ENCODE results near the gene ZBTB11.
A peak's percentile ranks its signal among the peaks of the same experiment; 100 is the strongest.
"Not testable (repeated sequence)": the region's sequence is repeated elsewhere in the genome, so short reads cannot be mapped to it uniquely, and the experiment has no call there.

Gene ZBTB11

DNA sequence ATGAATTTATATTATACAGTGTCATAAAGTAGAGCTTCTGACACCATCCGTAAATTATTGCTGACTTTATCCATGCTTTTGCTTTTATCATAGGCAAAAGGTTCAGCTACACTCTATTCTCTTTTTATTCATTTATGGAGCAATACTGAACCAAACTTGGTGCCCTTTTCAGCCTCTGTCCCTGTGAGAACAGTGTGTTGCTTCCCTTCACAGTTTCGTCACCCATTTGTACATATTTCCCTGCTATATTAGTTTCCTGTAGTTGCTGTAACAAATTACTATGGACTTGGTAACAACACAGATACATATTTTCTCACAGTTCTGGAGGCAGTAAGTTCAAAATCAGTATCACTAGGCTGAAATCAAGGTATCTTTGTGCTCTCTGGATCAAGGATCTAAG lies 12.4 kb upstream of the ZBTB11 start:
- no peaks in the 10 kb centered on the region for H3K9me3 ChIP-seq (ENCODE audit: control insufficient read depth in 1 of 2, low read length in 2 of 2)
- H3K27ac ChIP-seq (ENCODE audit: low read depth, low read length): no peak overlapping the region
- no peak overlapping the region for H3K4me3 ChIP-seq (ENCODE audit: low read depth in 1 of 2, low read length in 2 of 2)
- H3K36me3 ChIP-seq (ENCODE audit: control insufficient read depth in 1 of 2, insufficient read depth in 2 of 2, low read length in 2 of 2): peaks cover 3 to 9% of the 10 kb centered on the region in 2 donors
- H3K9ac ChIP-seq (ENCODE audit: low read depth in 1 of 2, low read length in 2 of 2): no peak overlapping the region
- no peaks in the 10 kb centered on the region for H3K27me3 ChIP-seq (ENCODE audit: control insufficient read depth in 1 of 2, insufficient read depth in 2 of 2, low read length in 2 of 2)
- peaks cover 18 to 19% of the 10 kb centered on the region in 2 donors for H3K4me1 ChIP-seq (ENCODE audit: control insufficient read depth in 1 of 2, insufficient read depth in 2 of 2, low read length in 2 of 2)

DNA sequence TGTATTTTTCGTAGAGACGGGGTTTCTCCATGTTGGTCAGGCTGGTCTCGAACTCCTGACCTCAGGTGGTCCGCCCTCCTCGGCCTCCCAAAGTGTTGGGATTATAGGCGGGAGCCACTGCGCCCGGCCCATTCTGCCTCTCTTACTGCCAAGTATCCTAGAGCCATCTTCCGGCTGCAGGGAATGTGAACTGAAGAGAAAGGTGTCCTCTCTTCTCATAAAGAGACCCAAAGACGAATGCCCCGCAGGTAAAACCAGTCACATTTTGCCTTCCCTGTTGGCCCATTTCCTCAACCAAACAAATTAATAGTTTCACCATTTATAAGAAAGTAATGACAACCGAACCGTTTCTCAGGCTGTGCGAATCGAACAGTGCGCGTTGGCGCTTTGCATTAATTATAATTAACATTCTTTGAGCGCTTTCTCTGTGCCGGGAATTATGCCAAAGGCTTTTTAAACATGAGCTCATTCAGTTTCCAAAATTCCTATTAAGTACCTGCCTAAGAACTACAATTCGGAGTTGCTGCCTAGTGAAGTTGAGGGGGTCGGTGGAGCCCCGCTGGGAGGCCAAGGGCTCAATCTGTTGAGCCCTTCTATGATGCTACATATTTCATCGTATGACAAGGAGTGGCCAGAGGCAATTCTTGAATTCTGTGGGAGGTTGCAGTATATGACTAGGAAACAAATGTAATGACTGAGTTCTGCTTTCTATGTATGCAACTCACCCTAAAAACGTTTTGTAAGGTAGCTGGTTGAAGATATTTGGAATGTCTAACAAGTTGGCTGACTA lies 10.4 kb upstream of the ZBTB11 start:
- peaks cover 21 to 28% of the 10 kb centered on the region in 2 donors for H3K4me1 ChIP-seq (ENCODE audit: control insufficient read depth in 1 of 2, insufficient read depth in 2 of 2, low read length in 2 of 2)
- no peak overlapping the region for H3K27ac ChIP-seq (ENCODE audit: low read depth, low read length)

DNA sequence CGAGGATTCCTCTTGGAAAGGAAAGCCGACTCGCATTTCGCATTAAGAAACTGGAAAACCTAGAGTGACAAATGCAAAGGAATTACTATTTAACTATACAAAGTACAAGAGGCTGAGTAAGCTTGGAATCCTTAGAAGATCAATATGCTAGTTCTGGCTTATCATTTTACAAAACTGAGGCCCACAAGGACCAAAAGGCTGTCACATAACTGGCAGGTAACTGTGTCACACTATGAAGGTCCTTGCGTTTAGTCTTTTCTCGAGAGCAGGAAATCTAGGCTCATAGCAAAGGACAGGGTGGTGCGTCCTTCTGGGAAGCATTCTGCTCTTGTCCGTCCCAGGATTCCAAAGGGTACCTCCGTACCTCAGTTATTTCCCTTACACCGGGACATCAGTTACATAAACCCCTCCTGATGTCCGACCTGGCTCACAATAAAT lies 9.0 kb upstream of the ZBTB11 start:
- Histone ChIP-seq H3K27ac (ENCODE audit: low read depth, low read length) (peak overlapping the region; percentile 85), H3K4me3 (ENCODE audit: low read depth in 1 of 2, low read length in 2 of 2) (peak overlapping the region; percentile 94 to 99), H3K9ac (ENCODE audit: low read depth in 1 of 2, low read length in 2 of 2) (peak overlapping the region; percentile 98 to 99), H3K9me3 (ENCODE audit: control insufficient read depth in 1 of 2, low read length in 2 of 2) (no peaks in the 10 kb centered on the region), H3K4me1 (ENCODE audit: control insufficient read depth in 1 of 2, insufficient read depth in 2 of 2, low read length in 2 of 2) (peaks cover 21 to 28% of the 10 kb centered on the region in 2 donors), H3K27me3 (ENCODE audit: control insufficient read depth in 1 of 2, insufficient read depth in 2 of 2, low read length in 2 of 2) (no peaks in the 10 kb centered on the region), H3K36me3 (ENCODE audit: control insufficient read depth in 1 of 2, insufficient read depth in 2 of 2, low read length in 2 of 2) (peaks cover 18 to 41% of the 10 kb centered on the region in 2 donors)

More for the DNA sequence above, 10.4 kb upstream of the ZBTB11 start:
- Histone ChIP-seq H3K4me3 (ENCODE audit: low read depth in 1 of 2, low read length in 2 of 2) (peak overlapping the region; percentile 94 to 99), H3K36me3 (ENCODE audit: control insufficient read depth in 1 of 2, insufficient read depth in 2 of 2, low read length in 2 of 2) (peaks cover 7 to 27% of the 10 kb centered on the region in 2 donors), H3K9ac (ENCODE audit: low read depth in 1 of 2, low read length in 2 of 2) (peak overlapping the region; percentile 98 to 99), H3K27me3 (ENCODE audit: control insufficient read depth in 1 of 2, insufficient read depth in 2 of 2, low read length in 2 of 2) (no peaks in the 10 kb centered on the region), H3K9me3 (ENCODE audit: control insufficient read depth in 1 of 2, low read length in 2 of 2) (no peaks in the 10 kb centered on the region)

DNA sequence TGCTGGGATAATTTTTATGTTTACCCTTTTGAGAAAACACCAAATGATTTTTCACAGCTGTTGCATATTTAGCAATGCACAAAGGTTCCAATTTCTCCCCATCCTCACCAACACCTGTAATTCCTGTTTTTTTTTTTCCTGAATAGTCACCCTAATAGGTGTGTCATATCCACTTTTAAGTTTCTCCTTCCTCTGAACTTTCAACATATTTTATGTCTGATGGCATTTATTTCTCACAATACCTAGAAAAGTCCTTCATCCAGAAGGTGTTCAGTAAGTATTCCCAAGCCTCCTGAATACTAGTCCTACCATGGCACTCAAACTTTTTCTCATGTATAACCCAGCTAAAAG lies 8.1 kb upstream of the ZBTB11 start:
- Histone ChIP-seq H3K27ac (ENCODE audit: low read depth, low read length) (no peak overlapping the region), H3K27me3 (ENCODE audit: control insufficient read depth in 1 of 2, insufficient read depth in 2 of 2, low read length in 2 of 2) (no peaks in the 10 kb centered on the region), H3K9ac (ENCODE audit: low read depth in 1 of 2, low read length in 2 of 2) (peak overlapping the region; percentile 98 to 99), H3K36me3 (ENCODE audit: control insufficient read depth in 1 of 2, insufficient read depth in 2 of 2, low read length in 2 of 2) (peaks cover 22 to 50% of the 10 kb centered on the region in 2 donors), H3K9me3 (ENCODE audit: control insufficient read depth in 1 of 2, low read length in 2 of 2) (no peaks in the 10 kb centered on the region), H3K4me1 (ENCODE audit: control insufficient read depth in 1 of 2, insufficient read depth in 2 of 2, low read length in 2 of 2) (peaks cover 21 to 28% of the 10 kb centered on the region in 2 donors), H3K4me3 (ENCODE audit: low read depth in 1 of 2, low read length in 2 of 2) (peak overlapping the region; percentile 94 to 99)

DNA sequence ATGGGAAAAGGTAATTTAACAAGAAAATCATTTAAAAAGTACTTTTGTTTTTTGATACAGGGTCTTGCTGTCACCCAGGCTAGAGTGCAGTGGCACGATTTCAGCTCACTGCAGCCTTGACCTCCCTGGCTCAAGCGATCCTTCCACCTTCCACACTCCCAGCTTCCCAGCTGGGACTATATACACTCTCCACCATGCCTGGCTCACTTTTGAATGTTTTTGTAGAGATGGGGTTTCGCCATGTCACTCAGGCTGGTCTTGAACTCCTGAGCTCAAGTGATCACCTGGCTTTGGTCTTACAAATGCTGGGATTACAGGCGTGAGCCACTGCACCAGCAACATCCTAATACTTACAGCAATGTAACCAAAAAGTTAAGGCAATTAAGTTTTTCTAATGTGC lies 3.5 kb upstream of the ZBTB11 start:
- H3K4me3 ChIP-seq (ENCODE audit: low read depth in 1 of 2, low read length in 2 of 2): no peak overlapping the region
- H3K4me1 ChIP-seq (ENCODE audit: control insufficient read depth in 1 of 2, insufficient read depth in 2 of 2, low read length in 2 of 2): peaks cover 25 to 35% of the 10 kb centered on the region in 2 donors
- no peaks in the 10 kb centered on the region for H3K27me3 ChIP-seq (ENCODE audit: control insufficient read depth in 1 of 2, insufficient read depth in 2 of 2, low read length in 2 of 2)
- no peak overlapping the region for H3K27ac ChIP-seq (ENCODE audit: low read depth, low read length)
- H3K9ac ChIP-seq (ENCODE audit: low read depth in 1 of 2, low read length in 2 of 2): no peak overlapping the region
- no peaks in the 10 kb centered on the region for H3K9me3 ChIP-seq (ENCODE audit: control insufficient read depth in 1 of 2, low read length in 2 of 2)
- peaks cover 24 to 52% of the 10 kb centered on the region in 2 donors for H3K36me3 ChIP-seq (ENCODE audit: control insufficient read depth in 1 of 2, insufficient read depth in 2 of 2, low read length in 2 of 2)

DNA sequence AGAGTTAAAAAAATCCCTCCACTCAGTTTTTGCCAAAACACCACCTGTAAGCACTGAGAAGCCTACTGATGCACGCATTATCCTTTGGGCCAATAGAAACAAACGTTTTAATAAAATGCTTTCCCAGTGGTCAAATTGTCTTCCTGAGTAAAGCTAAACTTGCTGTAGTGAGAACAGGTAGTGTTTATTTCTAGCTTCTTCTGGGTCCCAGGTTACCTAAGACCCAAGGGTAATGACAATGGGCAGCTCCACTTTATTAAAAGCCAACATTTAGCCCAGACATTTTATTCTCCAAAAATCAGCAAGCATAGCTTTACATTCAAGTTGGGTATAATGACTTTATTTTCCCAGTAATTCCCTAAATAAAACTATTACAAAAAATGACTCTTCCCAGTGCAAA lies 1.9 kb upstream of the ZBTB11 start:
- not testable (repeated sequence) for H3K9me3 ChIP-seq (ENCODE audit: control insufficient read depth in 1 of 2, low read length in 2 of 2); H3K4me3 ChIP-seq (ENCODE audit: low read depth in 1 of 2, low read length in 2 of 2); H3K27me3 ChIP-seq (ENCODE audit: control insufficient read depth in 1 of 2, insufficient read depth in 2 of 2, low read length in 2 of 2); H3K9ac ChIP-seq (ENCODE audit: low read depth in 1 of 2, low read length in 2 of 2); H3K27ac ChIP-seq (ENCODE audit: low read depth, low read length)
- peaks cover 21 to 38% of the 10 kb centered on the region in 2 donors for H3K36me3 ChIP-seq (ENCODE audit: control insufficient read depth in 1 of 2, insufficient read depth in 2 of 2, low read length in 2 of 2)
- H3K4me1 ChIP-seq (ENCODE audit: control insufficient read depth in 1 of 2, insufficient read depth in 2 of 2, low read length in 2 of 2): peaks cover 23 to 26% of the 10 kb centered on the region in 2 donors

DNA sequence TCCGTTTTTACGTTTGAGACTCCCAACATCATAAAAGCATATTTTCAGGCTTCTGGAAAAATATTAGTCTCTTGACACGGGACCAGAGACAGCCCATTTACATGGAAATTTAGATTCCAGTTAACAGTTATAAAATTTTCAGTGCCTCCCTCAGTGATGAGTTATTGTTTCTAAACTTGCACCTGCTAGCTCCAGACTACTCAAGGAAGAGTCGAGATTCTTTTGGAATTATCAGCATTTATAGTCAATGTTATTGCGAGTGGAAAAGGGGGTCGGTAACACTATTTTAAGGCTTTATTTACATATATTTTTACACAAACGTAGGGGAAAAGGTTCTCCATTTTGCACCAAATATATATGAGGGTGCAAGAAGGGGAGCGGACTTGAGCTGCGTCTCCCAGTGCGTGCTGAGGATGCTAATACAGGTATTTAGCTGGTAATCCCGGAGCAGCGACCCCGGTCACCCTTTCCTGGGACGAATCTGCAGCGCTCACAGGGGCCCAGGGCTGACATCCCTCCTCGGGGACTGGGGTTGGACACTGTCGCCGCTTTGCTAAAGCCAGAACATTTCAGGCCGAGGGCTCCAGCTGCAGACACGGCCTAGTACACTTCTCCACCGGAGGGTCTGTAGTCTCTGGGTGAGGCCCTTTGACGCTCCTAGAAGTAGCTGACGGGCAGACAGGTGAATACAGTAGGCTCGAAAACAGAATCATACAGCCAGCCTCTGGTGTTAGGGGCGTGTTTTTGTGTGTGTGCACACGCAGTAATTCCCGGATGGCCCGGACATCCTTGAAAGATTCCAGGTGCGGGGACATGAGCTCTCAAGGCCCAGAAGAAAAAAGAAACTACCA lies 729 bp upstream of the ZBTB11 start:
- H3K27me3 ChIP-seq (ENCODE audit: control insufficient read depth in 1 of 2, insufficient read depth in 2 of 2, low read length in 2 of 2): no peaks in the 10 kb centered on the region
- H3K4me3 ChIP-seq (ENCODE audit: low read depth in 1 of 2, low read length in 2 of 2): peak overlapping the region; percentile 67 to 94
- peak overlapping the region; percentile 4 for H3K27ac ChIP-seq (ENCODE audit: low read depth, low read length)
- H3K9ac ChIP-seq (ENCODE audit: low read depth in 1 of 2, low read length in 2 of 2): peak overlapping the region; percentile 36 to 69
- H3K9me3 ChIP-seq (ENCODE audit: control insufficient read depth in 1 of 2, low read length in 2 of 2): no peaks in the 10 kb centered on the region
- H3K4me1 ChIP-seq (ENCODE audit: control insufficient read depth in 1 of 2, insufficient read depth in 2 of 2, low read length in 2 of 2): peaks cover 22 to 23% of the 10 kb centered on the region in 2 donors
- peaks cover 16 to 29% of the 10 kb centered on the region in 2 donors for H3K36me3 ChIP-seq (ENCODE audit: control insufficient read depth in 1 of 2, insufficient read depth in 2 of 2, low read length in 2 of 2)

DNA sequence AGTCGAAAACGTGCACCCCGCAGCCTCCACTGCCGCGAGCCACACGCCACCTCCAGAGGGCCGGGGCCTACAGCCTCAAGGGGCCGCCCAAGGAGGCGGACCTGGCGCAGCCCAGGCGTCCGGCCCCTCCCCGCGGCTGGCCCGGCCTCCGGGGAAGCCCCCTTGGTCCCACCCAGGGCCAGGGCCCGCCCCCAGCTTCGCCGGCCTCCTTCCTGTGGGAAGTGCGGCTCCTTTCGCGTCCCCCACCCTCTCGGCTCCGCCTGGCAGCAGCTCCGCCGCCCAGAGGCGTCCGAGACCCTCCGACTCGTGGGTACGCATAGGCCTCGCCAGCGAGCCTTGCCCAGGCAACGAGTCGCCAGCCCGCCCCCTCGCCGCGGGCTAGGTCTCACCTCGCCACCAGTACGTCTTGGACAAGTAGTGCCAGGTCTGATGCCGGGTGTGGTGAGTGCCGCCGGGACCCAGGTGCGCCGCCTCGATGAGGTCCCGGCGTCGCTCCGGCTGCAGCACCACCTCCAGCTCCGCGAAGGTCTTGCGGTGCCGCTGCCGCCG lies 642 bp downstream of the ZBTB11 start:
- H3K9me3 ChIP-seq (ENCODE audit: control insufficient read depth in 1 of 2, low read length in 2 of 2): no peaks in the 10 kb centered on the region
- peak overlapping the region; percentile 93 to 98 for H3K9ac ChIP-seq (ENCODE audit: low read depth in 1 of 2, low read length in 2 of 2)
- H3K27ac ChIP-seq (ENCODE audit: low read depth, low read length): peak overlapping the region; percentile 100
- peaks cover 22 to 23% of the 10 kb centered on the region in 2 donors for H3K4me1 ChIP-seq (ENCODE audit: control insufficient read depth in 1 of 2, insufficient read depth in 2 of 2, low read length in 2 of 2)
- H3K36me3 ChIP-seq (ENCODE audit: control insufficient read depth in 1 of 2, insufficient read depth in 2 of 2, low read length in 2 of 2): peaks cover 7 to 20% of the 10 kb centered on the region in 2 donors
- peak overlapping the region; percentile 92 to 94 for H3K4me3 ChIP-seq (ENCODE audit: low read depth in 1 of 2, low read length in 2 of 2)
- no peaks in the 10 kb centered on the region for H3K27me3 ChIP-seq (ENCODE audit: control insufficient read depth in 1 of 2, insufficient read depth in 2 of 2, low read length in 2 of 2)

DNA sequence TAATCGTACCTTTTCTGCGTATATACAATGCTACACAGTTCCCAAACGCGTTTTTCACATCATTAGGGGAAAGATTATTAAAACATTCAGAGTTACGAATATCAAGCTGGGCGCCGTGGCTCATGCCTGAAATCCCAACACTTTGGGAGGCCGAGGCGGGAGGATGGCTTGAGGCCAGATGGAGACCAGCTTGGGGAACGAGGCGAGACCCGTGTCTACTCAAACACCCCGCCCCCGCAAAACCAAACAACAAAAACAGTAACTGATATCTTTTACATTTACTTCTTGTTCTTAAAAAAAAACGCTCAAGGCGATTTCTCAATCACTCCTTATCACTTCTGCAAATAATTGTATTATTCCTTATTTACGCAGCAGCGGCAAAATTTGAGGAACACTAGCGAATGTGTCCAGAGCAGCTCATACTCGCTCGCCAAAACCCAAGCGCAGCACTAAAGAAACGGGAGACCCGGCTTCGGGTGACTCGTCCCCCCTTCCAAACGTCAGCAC lies 1.2 kb downstream of the ZBTB11 start:
- H3K4me1 ChIP-seq (ENCODE audit: control insufficient read depth in 1 of 2, insufficient read depth in 2 of 2, low read length in 2 of 2): peaks cover 22 to 23% of the 10 kb centered on the region in 2 donors
- H3K4me3 ChIP-seq (ENCODE audit: low read depth in 1 of 2, low read length in 2 of 2): peak overlapping the region; percentile 92 to 94
- peaks cover 5 to 20% of the 10 kb centered on the region in 2 donors for H3K36me3 ChIP-seq (ENCODE audit: control insufficient read depth in 1 of 2, insufficient read depth in 2 of 2, low read length in 2 of 2)
- H3K9ac ChIP-seq (ENCODE audit: low read depth in 1 of 2, low read length in 2 of 2): peak overlapping the region; percentile 66 to 93
- H3K27me3 ChIP-seq (ENCODE audit: control insufficient read depth in 1 of 2, insufficient read depth in 2 of 2, low read length in 2 of 2): no peaks in the 10 kb centered on the region
- H3K9me3 ChIP-seq (ENCODE audit: control insufficient read depth in 1 of 2, low read length in 2 of 2): no peaks in the 10 kb centered on the region
- no peak overlapping the region for H3K27ac ChIP-seq (ENCODE audit: low read depth, low read length)
